NK-92 (cell line): ENCODE measurements around the gene TGFBR3.

Experiments used
- DNase-seq: peaks from one replicate; lab custom pipeline; 2025; ENCODE audit not compliant: unreplicated experiment; lab: John Stamatoyannopoulos, UW

TGFBR3 gene

DNA sequence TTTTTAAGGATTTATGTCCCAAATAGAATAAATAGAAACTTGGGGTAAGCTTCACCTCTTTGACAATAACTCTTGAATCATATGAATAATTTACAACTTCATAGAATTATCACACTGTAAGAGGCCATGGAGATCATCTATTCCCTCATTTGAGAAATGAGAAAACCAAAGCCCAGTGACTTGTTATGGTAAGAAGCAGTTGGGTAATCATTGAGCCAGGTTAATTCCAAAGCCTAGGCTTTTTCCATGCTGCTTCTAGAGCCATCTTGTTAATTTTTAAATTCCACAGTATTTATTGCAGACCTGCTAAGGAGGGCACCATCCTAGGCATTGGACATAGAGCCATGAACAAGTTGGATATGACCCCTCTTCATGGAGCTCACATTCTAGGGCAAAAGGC lies 224.8 kb downstream of the TGFBR3 start:
- DNase-seq: no peak

DNA sequence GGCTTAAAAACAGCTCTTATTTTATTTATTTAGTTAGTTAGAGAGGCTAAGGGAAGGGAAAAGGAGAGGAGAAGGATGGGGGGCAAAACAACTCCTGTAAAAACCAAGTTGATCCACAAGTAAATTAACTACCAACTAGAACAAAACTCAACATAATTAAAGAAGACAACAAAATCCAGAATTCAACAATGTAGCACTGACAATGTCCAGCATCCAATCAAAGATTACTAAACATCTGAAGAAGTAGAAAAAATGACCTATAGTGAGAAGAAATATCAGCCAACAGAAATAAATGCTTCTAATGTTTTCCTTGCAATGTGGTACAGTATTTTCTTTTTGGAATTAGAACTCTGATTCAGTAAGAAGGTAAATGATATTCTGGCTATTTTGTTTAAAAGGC lies 225.2 kb downstream of the TGFBR3 start:
- DNase-seq: no peak

DNA sequence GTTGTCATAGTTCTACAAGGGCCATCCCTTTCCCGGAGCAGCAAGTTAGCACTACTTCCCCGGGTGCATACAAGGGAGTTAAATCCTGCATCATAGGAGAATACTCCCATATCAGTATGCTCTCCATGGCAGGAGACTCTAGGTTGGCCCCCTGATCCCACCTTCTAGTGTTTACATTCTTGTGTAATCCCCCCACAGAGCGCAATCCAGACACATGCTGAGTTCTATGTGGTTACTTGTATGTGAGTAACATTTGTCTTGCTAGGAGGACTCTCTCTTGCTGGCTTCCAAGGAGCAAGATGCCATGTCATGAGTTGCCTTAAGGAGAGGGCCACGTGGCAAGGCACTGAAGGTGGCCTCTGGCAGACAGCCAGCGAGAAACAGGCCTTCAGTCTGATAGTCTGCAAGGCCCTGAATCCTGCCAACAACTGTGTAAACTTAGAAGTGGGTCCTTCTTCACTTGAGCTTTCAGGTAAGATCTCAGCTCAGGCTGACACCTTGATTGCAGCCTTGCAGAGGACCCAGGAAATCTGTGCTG lies 230.0 kb downstream of the TGFBR3 start:
- no peak for DNase-seq

DNA sequence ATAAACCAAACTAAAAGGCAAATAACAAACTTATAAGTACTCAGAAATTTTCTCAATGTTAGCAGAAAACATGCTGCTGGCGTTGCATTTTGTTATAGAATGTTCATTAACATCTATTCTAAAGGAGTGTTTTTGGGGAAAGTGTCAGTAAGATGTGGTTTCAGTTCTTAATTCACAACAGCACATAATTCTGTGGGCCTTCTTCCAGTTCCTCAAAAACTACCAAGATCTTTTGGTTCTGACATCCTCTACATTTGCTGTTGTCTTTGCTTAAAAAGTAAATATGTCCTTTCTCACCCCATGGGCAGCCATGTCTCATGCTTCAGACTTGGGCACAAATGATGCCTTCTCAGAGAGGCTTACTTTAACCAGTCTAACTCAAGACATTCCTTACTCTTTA lies 232.8 kb downstream of the TGFBR3 start:
- DNase-seq: no peak

DNA sequence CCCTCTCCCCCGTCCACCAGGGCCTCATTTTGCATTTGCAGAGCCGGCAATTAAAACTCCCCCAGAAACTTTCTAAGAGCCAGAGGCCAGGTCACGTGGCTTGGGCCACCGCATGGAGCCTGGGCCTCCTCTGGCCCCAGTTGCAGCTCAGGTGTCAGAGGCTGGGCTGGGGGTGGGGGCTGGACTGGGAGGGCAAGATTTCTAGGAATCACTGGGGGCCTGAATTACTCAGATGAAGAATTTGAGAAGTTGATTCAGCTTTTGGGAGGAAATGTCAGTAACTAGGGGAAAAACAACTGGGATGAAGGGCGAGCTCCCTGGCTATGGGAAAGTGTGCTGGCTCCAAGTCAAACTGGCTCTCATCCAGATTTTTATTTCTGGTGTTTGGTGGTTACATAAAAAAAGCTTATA lies 234.3 kb downstream of the TGFBR3 start:
- no peak for DNase-seq

DNA sequence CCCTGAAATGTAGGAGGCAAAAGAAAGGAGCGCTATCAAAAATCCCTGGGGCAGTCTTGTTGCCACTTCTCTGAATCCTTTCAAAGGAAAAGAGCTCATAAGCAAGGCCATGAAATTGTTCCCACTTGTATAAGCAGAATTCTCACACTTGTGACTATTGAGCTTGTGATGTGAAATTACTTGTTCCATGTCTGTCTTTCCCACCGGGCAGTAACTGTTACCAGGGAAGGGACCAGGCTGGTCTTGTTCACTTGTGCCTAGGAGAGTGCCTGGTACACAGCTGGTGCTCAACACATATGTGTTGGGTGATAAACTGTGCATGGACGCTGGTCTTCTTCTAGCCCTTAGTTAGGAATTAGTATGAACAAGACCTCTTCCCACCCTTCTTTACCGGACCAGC lies 234.7 kb downstream of the TGFBR3 start:
- DNase-seq: no peak

DNA sequence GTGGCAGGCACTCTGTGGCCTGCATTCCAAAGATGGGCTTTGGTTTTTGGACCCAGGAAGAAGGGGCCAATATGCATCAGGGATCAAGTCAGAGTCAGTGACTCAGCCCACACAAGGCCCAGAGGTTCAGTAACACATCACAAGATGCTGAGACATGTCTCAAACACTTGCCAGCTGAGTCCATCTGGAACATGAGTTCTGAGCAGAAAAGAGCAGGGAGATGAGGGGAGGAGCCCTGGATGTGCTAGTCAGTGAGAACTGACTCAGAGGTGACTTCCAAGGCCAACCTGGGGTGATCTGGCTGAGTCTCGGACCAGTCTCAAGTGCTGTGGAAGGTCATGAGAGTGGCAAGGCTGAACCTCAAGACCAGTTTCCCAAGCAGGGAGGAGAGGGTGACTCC lies 235.2 kb downstream of the TGFBR3 start:
- no peak for DNase-seq

DNA sequence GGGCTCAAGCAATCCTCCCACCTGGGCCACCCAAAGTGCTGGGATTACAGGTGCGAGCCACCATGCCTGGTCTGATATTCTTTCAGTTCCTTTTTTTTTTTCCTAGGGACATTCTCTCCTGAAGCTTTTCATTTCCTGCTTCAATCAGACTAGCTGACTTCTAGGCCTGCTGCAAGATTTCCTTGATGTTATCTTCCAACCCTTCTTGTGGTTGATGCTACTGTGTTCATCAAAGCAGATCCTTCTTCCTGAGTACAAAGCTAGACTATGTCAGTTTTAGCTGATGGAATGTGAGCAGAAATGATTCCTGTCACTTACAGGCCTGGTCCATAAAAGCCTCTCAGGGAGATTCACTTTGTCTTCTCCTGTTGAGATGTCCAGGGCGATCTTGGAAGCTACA lies 238.9 kb downstream of the TGFBR3 start:
- no peak for DNase-seq

DNA sequence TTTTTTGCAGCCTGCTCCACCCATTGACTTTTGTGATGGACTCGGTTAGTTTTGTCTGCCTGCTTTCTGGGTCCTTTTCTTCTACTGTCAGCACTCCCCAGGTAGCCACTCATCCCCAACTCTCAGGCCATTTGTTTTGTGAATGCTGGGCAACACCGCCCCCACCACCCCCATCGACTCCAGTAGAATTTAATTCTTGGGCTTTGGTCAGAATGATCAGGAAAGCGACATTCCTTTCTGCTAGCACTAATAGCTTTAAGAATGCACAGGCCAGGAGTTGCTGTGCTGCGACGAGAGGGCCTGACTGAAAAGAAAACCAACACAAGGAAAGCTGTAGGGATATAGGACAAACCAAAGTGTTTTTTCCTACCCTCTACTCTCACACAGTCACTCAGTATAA lies 240.9 kb downstream of the TGFBR3 start:
- no peak for DNase-seq

DNA sequence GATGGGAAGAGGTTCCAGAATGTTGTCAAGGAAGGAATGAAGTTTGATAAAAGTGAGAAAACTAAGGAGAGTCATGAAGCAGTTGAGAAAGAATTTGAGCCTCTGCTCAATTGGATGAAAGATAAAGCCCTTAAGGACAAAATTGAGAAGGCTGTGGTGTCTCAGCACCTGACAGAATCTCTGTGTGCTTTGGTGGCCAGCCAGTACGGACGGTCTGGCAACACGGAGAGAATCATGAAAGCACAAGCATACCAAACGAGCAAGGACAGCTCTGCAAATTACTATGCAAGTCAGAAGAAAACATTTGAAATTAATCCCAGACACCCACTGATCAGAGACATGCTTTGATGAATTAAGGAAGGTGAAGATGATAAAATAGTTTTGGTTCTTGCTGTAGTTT lies 242.5 kb downstream of the TGFBR3 start:
- no peak for DNase-seq

DNA sequence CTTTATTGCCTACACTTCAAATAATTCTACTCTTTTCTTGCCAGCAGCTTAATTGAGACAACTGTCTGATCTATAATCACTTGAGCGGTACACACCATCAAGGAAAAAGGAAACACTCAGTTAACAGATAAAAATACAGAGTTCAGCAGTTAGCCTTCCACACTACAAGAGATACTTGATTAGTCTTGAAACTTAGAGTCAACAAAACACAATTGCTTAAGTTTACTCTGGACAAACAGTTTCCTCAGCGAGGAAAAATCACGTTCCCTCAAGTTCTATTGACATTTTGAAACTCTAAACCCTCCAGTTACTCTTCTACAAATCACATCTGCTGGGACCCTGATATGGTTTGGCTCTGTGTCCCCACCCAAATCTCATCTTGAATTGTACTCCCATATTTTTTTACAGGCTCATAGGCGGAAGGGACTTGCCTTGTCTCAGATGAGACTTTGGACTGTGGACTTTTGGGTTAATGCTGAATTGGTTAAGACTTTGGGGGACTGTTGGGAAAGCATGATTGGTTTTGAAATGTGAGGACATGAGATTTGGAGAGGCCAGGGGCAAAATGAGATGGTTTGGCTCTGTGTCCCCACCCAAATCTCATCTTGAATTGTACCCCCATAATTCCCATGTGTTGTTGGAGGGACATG lies 244.9 kb downstream of the TGFBR3 start:
- no peak for DNase-seq

DNA sequence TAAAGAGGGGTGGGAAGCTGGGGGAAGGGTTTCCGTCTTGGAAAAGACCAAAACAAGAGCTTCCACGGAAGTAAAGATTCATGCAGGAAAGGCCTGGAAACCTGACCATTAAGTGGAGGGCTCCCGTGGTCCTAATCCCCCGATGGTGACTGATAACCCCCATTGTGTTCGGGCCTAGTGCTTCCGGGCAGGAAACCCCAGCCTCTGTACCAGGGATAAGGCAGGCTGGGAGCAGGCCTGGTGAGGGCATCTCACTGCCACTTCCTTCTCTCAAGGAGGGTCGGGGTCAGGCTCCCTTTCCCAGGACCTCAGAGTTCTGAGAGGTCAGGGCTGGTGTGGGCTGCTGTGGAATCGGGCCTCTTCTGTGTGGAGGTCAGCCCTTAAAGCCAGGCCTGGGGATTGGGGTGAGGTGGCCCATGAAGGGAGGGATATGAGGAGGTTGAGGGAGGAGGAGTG lies 248.4 kb downstream of the TGFBR3 start:
- DNase-seq: no peak

DNA sequence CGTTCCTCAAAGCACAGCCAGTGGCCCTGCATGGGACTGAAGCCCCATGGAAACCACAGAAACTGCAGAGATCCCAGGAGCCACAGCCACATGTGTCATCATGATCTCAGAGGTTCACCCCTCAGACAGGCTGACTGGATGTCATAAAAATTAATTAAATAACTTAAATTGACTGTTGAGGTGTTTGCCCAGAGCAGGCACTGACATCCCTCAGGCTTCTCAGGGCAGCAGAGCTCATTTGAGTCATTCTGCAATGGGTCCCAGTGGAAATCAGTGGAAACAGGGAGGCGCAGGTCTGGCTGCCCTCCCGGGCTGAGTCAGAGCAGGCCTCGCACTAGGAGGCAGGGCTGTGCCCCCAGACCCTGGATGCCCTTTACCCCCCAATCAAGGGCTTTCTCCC lies 250.2 kb downstream of the TGFBR3 start:
- no peak for DNase-seq

DNA sequence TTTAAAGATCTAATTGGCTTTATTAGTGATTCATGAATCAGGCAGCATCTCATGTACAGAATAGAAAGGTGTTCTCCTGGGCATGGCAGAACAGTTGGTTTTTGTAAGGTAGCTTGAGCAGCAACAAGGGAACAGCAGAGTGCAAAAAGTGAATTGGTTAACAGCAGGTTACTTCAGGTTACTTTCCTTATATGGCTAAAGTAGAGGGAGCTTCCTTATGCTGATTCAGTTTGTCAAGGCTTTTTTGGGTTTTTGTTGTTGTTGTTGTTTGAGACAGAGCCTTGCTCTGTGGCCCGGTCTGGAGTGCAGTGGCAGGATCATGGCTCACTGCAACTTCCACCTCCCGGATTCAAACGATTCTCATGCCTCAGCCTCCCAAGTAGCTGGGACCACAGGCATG lies 252.5 kb downstream of the TGFBR3 start:
- no peak for DNase-seq

DNA sequence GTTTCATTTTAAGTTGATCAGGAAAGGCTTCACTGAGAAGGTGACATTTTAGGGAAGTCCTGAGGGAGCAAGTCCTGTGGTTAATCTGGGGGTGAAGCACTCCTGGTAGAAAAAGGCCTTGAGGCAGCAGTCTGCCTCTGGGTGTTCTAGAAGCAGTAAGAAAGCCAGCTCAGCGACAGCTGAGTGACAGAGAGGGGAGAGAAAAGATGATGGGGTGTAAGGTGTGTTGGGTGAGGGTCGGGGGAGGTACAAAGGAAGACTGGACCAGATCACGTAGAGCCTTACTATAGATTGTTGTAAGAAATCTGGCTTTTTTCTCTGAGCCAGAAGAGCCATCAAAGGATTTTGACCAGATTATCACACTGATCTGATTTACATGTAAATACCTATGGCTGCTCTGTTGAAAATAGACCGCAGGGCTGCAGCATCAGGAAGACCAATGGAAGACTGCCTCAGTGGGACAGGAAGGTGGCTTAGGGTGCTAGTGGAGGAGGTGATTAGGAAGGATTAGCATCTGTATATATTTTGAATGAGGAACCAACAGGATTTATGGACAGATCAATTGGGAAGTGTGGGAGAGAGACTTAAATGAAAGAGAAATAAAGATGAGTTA lies 254.1 kb downstream of the TGFBR3 start:
- DNase-seq: no peak

DNA sequence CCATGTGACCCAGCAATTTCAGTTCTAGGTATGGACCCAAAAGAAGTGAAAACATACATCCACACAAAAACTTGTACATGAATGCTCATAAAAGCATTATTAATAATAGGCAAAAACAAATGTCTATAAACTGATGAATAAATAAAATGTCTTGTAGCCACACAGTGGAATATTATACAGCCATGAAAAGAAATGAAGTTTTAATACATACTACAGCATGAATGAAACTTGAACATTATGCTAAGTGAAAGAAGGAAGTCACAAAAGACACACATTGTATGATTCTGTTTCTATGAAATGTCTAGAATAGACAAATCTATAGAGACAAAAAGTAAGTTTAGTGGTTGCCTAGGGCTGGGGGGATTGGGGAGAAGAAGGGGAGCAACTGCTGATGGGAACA lies 255.1 kb downstream of the TGFBR3 start:
- no peak for DNase-seq
